Smooth muscle cell (in vitro differentiated cells): ENCODE measurements around the gene ZNF827. TPM values are rescaled to one million over a fixed set of nuclear protein-coding genes. Genes with fewer than 3 reads are reported as not detected.
A peak's percentile ranks its signal among the peaks of the same experiment; 100 is the strongest.

Experiments
- DNase-seq: peaks from one replicate; lab custom pipeline; 2025; ENCODE audit not compliant: unreplicated experiment; lab: John Stamatoyannopoulos, UW
- H2AFZ ChIP-seq: fragments of 200-600 bp; sonication (generic); 2 replicates; pipeline ENCODE4 v1.6.0; 2016; ENCODE audit warnings: antibody characterized with exemption, low read depth, mild to moderate bottlenecking
- H3F3A ChIP-seq: fragments of 200-600 bp; sonication (generic); 2 replicates; pipeline ENCODE4 v1.6.0; 2017; ENCODE audit warnings: antibody characterized with exemption, low read depth
- H3K27ac ChIP-seq: fragments of 200-600 bp; sonication (generic); 2 replicates; pipeline ENCODE4 v1.5.1; 2016; ENCODE audit warnings: low read depth, mild to moderate bottlenecking
- H3K27me3 ChIP-seq: fragments of 200-600 bp; sonication (generic); 2 replicates; pipeline ENCODE4 v1.6.1; 2016; ENCODE audit warnings: low read depth, mild to moderate bottlenecking
- H3K36me3 ChIP-seq: fragments of 200-600 bp; sonication (generic); 2 replicates; pipeline ENCODE4 v1.5.1; 2016; ENCODE audit warnings: low read depth
- H3K4me1 ChIP-seq: fragments of 200-600 bp; sonication (generic); 2 replicates; pipeline ENCODE4 v1.5.1; 2016; ENCODE audit warnings: low read depth
- H3K4me2 ChIP-seq: fragments of 200-600 bp; sonication (generic); 2 replicates; pipeline ENCODE4 v1.6.0; 2016; ENCODE audit warnings: mild to moderate bottlenecking
- H3K4me3 ChIP-seq: fragments of 200-600 bp; sonication (generic); 2 replicates; pipeline ENCODE4 v1.5.1; 2016; ENCODE audit warnings: mild to moderate bottlenecking
- H3K79me2 ChIP-seq: fragments of 200-600 bp; sonication (generic); 2 replicates; pipeline ENCODE4 v1.6.0; 2016; ENCODE audit warnings: low read depth, mild to moderate bottlenecking
- H3K9ac ChIP-seq: fragments of 200-600 bp; sonication (generic); 2 replicates; pipeline ENCODE4 v1.6.0; 2016; ENCODE audit warnings: low read depth
- H3K9me3 ChIP-seq: fragments of 200-600 bp; sonication (generic); replicated peaks from 2 replicates; pipeline ENCODE4 v1.5.1; 2016; ENCODE audit warnings: low read depth
- H4K20me1 ChIP-seq: fragments of 200-600 bp; sonication (generic); 2 replicates; pipeline ENCODE4 v1.6.0; 2016; ENCODE audit warnings: low read depth
- CTCF ChIP-seq: fragments of 200-600 bp; sonication (generic); IDR thresholded peaks from 2 replicates; pipeline ENCODE4 v1.5.1; 2017; ENCODE audit warnings: borderline replicate concordance, mild to moderate bottlenecking, antibody characterized with exemption; ENCODE audit not compliant: insufficient read depth, poor library complexity, severe bottlenecking
- WGBS: methylation state at CpG from one replicate; pipeline ENCODE4 v1.1.7; 2016; ENCODE audit warnings: low lambda C conversion rate; 5-methylcytosine and 5-hydroxymethylcytosine counted together
- polyA plus RNA-seq: library from polyadenylated mRNA; unstranded; fragments of >200 nt; fragmentation: Nextera tagmentation; extraction: Ambion mirVana; gene quantifications from 2 replicates; pipeline ENCODE4 v1.2.1, GENCODE V29; 2016
- total RNA-seq: library from RNA; depleted of rRNA; stranded (reverse); fragments of >200 nt; gene quantifications from 2 replicates; pipeline ENCODE4 v1.2.3, GENCODE V29; 2014

Gene ZNF827
- total and polyA plus RNA-seq, 2 experiments from 2014 or later: 6.5 to 12.8 TPM

- no peak for DNase-seq
- Histone ChIP-seq H3K9ac (no peak overlapping the region), H3F3A (no peaks in the 10 kb centered on the region), H2AFZ (no peak overlapping the region), H3K4me2 (no peak overlapping the region), H3K27ac (no peak overlapping the region), H3K9me3 (no peaks in the 10 kb centered on the region), H3K4me3 (no peak overlapping the region), H3K27me3 (peaks cover 6% of the 10 kb centered on the region), H3K4me1 (no peaks in the 10 kb centered on the region), H4K20me1 (no peaks in the 10 kb centered on the region), H3K79me2 (no peaks in the 10 kb centered on the region), H3K36me3 (no peaks in the 10 kb centered on the region)
- WGBS: 87% methylated on average over 2 of the region's 2 CpGs
- TF ChIP-seq CTCF: no peak
Observed at GRCh38 chr4:145945431-145946155, 7.0 kb upstream of the ZNF827 start.

GRCh38 chr4:145944886-145945285 is 6.3 kb upstream of the ZNF827 start:
- no peaks in the 10 kb centered on the region for H3K9me3 ChIP-seq
- no peaks in the 10 kb centered on the region for H3K79me2 ChIP-seq
- H3K4me1 ChIP-seq: peaks cover 1% of the 10 kb centered on the region
- H3K9ac ChIP-seq: no peak overlapping the region
- H3K27ac ChIP-seq: no peak overlapping the region
- no peak overlapping the region for H2AFZ ChIP-seq
- WGBS: 97% methylated on average over 2 of the region's 2 CpGs
- no peak for DNase-seq
- no peaks in the 10 kb centered on the region for H3F3A ChIP-seq
- H3K27me3 ChIP-seq: peaks cover 6% of the 10 kb centered on the region
- no peaks in the 10 kb centered on the region for H3K36me3 ChIP-seq
- no peak for TF ChIP-seq CTCF
- H4K20me1 ChIP-seq: no peaks in the 10 kb centered on the region
- H3K4me3 ChIP-seq: no peak overlapping the region
- no peak overlapping the region for H3K4me2 ChIP-seq

GRCh38 chr4:145939856-145940255 is 1.2 kb upstream of the ZNF827 start:
- Histone ChIP-seq H3K4me1 (peaks cover 17% of the 10 kb centered on the region), H4K20me1 (no peaks in the 10 kb centered on the region), H3K27ac (peak overlapping the region; percentile 79), H3K4me2 (peak overlapping the region; percentile 93), H2AFZ (peak overlapping the region; percentile 81), H3K9ac (no peak overlapping the region), H3K36me3 (no peaks in the 10 kb centered on the region), H3K27me3 (no peaks in the 10 kb centered on the region), H3K79me2 (peaks cover 11% of the 10 kb centered on the region), H3K9me3 (no peaks in the 10 kb centered on the region), H3K4me3 (no peak overlapping the region), H3F3A (no peaks in the 10 kb centered on the region)
- TF ChIP-seq CTCF: no peak
- DNase-seq: no peak

- H3K4me3 ChIP-seq: peak overlapping the region; percentile 97
- H3F3A ChIP-seq: no peaks in the 10 kb centered on the region
- peaks cover 17% of the 10 kb centered on the region for H3K4me1 ChIP-seq
- H4K20me1 ChIP-seq: no peaks in the 10 kb centered on the region
- H3K27ac ChIP-seq: peak overlapping the region; percentile 79
- no peak for DNase-seq
- H3K36me3 ChIP-seq: no peaks in the 10 kb centered on the region
- TF ChIP-seq CTCF: no peak
- peak overlapping the region; percentile 86 for H3K9ac ChIP-seq
- peaks cover 16% of the 10 kb centered on the region for H3K79me2 ChIP-seq
- H3K27me3 ChIP-seq: no peaks in the 10 kb centered on the region
- H3K4me2 ChIP-seq: peak overlapping the region; percentile 93
- WGBS: 44% methylated on average over 2 of the region's 2 CpGs
- H2AFZ ChIP-seq: peak overlapping the region; percentile 81
- no peaks in the 10 kb centered on the region for H3K9me3 ChIP-seq
Observed at GRCh38 chr4:145939441-145939750, 773 bp upstream of the ZNF827 start.
